Occipital lobe (tissue), 2 donors: Measurements from ENCODE around the gene LCNL1. TPM values are rescaled to one million over a fixed set of nuclear protein-coding genes. Genes with fewer than 3 reads are reported as not detected.

Source experiments
- DNase-seq: peaks from one replicate; lab custom pipeline; 2025; lab: John Stamatoyannopoulos, UW
- total RNA-seq: library from RNA; depleted of rRNA; stranded (reverse); fragments of >200 nt; gene quantifications from one replicate; pipeline ENCODE4 v1.2.3, GENCODE V29; 2014

LCNL1 gene
- 0.16 TPM for total RNA-seq

DNA sequence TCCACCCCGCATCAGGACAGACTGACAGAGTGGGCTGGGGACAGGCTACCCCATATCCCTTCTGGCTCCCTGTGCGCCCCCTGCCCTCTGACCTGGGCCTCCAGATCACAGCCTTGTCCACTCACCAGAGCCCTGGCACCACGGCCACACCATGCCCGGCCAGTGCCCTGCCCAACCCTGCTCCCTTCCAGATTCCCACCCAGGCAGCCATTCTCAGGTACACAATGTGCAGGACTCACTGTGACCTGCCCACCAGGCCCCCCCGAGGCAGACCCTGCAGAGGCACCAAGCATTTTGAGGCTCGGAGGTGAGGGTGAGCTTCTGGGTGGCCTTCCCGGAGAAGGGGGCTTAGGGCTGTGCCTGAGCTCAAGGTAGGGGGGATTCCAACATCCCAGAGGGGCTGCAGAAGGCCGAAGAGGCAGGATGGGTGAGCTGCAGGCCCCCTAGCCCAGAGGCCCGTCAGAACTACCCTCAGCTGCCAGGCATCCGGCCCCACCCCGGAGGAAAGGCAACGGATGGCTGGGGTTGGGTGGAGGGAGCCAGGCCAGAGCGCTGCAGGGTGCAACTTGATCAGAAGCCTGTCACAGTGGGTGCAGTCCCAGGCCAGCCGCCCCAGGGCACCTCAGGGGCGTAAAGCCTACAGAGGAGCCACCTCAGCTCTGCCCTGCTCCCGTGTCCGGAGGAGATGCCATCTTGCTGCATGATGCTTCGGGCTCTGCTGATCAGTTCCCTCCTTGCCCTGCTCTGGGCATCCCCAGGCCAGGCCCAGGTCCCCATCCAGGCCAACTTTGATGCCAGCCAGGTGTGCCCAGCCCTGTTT lies at the start of gene LCNL1:
Gene LCNL1, plus strand, starts transcription at position 762 of the 820 bp plus-strand sequence. CDS start 594 bp downstream, outside the sequence.
- DNase-seq, result peak; percentile 41

DNA sequence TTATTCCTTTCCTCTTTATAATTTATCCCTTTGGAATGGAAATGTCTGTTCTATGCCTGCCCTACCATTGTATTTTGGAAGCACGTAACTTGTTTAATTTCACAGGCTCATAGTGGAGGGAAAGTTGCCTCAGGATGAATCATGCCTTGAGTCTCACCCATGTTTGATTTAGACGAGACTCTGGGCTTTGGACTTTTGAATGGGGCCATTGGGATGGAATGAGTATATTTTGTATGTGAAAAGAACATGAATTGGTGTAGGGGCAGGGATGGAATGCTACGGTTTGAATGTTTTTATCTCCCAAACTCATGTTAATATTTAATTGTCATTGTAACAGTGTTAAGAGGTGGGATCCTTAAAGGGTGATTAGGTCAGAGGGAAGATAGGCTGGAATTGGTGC lies 48.5 kb upstream of the LCNL1 start:
- no peak for DNase-seq

DNA sequence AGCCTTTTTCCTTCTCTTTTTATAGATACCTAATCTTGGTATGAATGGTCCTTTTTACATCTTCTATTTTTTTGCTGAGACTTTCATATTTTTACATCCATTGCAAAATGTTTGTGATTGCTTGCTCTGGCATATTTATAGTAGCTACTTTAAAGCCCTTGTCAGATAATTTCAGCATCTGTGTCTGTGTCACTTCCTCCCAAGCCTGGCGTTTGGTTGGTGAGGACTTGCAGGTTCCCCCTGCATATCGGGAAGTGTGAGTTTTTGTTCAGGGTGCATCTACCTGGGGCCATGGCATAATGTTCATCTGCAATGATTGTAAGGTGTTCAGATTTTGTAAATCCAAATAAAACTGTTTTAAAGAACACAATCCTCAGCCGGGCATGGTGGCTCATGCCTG lies 47.1 kb upstream of the LCNL1 start:
- DNase-seq, result no peak

DNA sequence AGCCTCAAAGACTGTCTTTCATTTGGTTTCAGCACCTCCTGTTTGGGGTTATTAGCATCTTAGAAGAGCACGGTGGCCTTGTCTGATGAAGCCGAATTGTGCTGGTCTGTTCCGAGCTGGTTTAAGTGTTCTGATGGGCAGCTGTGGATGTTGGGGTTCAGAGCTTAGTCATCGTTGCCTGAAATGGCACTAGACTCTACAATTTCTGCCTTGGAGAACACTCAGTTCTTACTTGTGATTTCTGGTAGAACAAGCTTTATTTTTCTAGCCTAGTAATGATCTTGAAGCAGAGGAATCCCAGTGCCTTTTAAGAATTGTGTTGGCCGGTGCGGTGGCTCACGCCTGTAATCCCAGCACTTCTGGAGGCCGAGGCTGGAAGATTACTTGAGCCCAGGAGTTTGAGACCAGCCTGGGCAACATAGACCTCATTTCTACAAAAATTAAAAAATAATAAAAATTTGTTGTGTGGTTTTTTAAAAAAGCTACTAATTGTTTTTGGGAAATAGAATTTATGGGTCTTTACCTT lies 46.1 kb upstream of the LCNL1 start:
- peak; percentile 24 for DNase-seq

DNA sequence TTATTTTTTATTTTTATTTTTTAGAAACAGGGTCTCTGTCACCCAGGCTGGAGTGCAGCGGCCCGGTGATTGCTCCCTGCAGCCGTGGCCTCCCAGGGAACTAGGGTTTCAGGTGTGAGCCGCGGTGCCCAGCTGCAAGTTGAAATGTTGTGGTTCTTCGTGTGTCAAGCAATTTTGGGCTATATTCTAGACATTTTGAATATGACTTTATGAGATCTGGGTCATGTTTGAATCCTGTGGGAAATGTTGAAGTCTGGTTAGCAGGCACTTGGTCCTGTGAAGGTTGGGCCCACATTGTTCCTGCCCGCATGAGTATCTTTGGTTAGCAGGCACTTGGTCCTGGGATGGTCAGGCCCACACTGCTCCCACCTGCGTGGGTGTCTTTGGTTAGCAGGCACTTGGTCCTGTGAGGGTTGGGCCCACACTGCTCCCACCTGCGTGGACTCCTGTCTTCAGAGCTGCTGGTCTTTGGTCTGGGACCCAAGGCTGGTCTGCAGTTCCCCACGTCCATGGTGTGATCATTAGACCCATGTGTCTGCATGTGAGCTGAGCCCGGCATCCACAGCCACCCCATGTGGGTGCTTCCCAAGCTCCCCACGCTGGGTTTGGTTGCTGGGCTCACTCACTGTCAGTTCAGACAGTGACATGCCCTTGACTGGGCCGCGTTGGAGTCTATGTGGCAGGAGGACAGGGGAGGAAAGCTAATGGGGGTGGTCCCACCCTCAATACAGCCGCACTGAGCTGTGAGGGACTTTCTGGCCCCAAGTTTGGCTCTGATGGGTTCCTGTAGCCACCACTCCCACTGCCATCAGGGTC lies 45.4 kb upstream of the LCNL1 start:
- no peak for DNase-seq

DNA sequence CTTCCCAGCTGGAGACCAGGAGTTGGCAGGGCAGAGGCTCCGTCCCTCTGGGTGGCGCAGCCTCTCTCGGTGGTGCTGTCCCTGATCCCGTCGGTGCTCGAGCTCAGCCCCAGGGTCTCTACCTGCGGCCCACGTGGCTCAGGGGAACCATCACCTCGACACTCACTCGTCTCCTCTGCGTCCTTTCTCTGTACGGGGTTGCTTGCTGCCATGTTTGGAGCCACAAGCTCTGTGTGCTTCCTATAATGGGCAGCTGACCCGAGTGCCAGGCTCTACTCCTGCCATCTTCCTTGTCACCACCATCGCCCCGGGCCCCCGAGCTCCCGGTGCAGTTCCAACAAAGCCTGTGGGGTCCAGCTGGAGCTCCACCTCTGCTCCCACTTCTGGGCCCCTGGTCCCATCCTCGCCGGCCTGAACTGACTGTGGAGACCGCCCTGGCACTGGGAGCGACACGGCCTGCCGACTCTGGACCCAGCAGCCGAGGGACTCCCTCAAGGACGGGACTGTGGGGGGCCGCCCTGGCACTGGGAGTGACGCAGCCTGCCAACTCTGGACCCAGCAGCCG lies 43.3 kb upstream of the LCNL1 start:
- no peak for DNase-seq

DNA sequence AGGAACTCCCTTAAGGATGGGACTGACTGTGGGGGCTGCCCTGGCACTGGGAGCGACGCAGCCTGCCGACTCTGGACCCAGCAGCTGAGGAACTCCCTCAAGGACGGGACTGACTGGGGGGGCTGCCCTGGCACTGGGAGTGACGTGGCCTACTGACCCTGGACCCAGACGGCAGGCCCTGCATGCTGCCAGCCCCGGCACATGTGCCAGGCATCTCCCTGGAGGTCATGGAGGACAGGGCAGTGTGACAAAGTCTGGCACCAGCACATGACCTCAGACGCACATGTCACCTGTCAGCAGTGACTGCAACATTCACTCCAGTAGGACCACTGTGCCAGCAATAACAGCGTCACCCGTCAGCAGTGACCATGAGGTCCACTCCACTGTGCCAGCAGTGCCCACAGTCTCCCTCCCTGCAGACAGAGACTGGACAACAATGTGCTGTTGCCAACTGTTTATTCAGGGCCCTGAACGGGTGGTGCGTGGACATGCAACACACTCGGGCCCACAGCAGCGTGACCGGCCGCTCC lies 42.7 kb upstream of the LCNL1 start:
- peak; percentile 44 for DNase-seq

DNA sequence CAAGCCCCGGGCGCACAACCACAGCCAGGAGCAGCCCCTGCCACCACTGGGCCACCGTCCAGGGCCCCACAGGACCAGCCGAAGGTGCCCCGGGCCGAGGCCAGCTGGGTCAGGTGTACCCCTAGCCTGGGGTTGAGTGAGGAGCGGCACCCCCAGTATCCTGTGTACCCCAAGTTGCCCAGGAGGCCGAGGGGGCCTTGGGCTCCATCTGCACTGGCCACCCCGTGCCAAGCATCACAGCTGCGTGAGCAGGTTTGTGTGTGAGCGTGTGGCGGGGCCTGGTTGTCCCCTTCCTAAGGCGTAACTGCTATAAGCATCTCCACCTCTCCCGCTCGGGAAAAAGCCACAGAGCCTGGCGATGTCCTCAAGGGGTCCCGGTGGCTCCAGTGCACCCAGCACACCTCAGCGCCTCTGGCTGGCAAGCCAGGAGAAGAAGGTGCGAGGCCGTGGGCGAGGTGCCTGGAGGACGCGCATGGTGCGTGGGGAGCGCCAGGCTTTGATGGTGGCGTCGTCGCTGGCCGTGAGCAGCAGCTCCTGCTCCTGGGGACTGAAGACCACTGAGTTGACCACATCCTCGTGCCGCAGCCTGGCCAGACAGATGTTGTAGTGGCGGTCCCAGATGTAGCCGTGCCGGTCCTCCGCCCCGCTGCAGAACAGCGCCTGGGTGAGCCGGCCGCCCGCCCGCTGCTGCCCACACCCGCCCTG lies 42.1 kb upstream of the LCNL1 start:
- no peak for DNase-seq

DNA sequence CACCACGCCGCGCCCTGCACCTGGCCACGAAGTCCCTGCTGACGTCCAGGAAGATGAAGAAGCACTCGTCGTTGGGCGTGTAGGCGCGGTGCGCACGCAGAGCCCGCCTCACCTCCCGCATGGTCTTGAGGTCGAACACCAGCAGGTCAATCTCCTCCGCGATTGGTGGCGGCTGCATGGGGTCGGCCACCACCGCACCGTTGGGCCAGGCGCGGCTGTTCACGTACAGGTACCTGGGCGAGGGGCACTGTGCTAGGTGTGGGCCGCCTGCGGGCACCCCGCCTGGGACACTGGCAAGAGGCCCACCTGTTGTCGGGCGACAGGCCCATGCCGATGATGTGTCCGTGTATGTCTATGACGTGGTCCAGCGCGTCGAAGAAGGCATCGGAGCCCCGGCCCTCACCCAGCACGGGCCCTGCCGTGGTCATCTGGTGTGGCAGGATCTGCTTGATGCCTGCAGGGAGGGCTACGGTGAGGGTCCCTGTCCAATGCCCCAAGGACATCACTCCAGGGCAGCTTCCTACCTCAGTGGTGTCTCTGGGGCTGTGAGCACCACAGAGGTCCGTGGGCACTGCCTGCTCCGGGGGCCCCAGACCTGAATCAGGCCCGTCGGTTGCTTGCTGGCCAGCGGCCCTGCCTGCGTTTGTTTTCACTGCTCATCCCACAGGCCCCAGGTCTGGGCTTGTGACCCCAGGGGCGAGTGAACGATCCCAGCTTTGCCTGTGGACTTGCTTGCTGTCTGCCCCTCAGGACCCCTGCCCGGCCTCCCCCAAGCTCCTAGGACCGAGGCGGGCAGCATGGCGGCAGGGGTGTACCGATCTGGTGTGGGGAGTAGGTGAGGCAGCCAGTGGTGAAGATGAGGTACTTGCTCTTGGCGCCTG lies 41.3 kb upstream of the LCNL1 start:
- no peak for DNase-seq

DNA sequence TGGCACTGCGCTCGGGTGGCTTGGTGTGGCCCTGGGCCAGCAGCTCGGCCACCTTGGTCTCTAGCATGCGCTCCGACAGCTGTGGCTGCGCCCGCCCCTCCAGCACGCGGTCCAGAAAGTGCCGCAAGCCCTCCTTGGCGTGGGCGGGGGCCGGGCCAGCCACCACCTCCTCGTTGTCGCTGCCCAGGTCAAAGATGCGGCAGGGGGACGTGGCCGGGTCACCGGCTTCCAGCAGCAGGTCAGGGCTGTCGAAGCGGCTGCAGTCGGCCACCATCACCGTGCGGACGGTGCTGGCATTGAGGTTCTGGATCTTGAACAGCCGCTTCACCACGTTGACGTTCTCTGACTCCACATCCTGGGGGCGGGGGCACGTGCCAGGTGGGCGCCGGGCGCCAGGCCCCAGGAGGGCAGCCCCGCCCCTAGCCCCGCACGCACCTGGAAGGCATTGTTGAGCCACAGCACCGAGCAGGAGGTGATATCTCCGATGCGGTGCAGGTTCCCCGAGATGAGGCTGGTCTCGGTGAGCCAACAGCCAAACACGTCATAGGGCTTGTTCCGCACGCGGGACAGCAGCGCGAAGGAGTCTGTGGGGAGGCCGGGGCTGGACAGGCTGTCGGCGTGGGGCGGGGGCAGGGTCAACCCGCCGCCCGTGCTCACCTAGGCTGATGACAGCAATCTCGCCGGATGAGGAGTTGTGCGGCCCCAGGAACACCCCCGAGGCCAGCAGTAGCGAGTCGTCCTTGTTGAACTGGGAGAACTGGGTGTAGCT lies 40.5 kb upstream of the LCNL1 start:
- no peak for DNase-seq

DNA sequence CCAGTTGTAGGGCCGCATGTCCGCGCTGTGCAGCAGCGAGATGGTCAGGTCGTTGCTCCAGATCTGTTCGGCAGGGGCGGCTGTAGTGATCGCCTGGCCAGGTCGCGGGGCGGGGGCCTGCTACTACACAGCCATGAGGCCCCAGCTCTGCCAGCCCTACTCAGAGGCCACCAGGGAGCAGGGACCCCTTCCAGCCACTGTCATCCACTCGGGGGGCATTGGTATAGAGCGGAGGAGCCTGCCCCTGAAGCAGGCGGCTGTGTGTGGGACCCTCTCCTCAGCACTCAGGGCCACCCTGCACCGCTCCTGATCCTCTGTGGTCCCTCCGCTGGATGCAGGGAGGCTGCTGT lies 39.9 kb upstream of the LCNL1 start:
- DNase-seq, result no peak

DNA sequence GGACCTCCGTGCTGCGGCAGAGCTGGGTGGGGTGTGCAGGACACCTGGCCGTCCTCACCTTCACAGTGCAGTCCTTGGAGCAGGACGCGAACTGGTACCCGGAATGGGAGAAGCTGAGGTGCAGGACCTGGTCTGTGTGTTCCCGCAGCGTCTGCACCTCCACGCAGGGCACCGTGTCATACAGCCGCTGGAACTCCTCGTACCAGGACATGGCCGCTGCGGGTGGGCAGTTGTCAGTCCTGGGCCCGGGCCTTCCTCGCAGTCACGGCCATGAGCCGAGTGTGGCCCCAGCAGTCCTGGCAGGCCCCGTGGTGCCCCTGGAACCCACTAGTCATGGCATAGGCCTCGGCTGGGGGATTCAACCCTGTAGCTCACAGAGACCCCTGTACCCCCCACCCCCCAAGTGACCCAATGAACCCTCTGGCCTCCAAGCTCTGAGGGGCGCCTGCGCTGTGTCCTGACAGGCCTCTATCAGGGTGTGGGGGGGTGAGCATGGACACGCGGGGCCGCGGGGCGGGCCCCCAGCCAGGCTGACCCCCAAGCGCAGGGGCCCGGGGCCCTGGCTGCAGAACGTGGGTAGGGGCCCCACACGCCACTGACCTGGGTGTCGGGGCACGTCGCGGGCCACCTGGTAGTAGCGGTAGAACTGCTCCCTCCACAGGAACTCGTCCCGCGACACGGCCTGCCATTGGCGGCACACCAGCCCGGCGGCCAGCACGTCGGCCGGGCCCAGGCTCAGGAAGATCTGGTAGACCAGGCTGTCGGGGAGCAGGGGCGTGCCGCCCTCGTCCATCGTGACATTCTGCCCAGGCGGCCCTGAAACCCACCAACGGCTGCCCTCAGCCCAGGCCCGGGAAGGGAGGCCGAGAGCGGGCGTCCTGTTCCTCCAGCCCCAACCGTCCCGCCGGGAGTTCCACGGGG lies 39.2 kb upstream of the LCNL1 start:
- DNase-seq, result no peak

DNA sequence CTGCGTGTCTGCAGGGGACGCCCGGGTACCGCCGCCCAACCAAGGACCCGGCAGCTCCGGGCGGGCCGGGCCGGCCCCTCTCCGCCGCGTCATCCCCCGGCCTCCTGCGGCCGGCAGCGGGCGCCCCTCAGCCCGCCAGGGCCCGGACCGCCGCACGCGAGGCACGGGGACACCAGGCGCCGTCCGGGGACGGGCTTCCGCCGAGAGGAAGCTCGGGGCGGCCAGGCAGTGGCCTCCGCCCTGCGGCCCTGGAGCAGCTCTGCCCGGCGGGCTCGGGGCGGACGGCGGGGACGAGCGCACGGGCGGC lies 38.6 kb upstream of the LCNL1 start:
- DNase-seq, result no peak

DNA sequence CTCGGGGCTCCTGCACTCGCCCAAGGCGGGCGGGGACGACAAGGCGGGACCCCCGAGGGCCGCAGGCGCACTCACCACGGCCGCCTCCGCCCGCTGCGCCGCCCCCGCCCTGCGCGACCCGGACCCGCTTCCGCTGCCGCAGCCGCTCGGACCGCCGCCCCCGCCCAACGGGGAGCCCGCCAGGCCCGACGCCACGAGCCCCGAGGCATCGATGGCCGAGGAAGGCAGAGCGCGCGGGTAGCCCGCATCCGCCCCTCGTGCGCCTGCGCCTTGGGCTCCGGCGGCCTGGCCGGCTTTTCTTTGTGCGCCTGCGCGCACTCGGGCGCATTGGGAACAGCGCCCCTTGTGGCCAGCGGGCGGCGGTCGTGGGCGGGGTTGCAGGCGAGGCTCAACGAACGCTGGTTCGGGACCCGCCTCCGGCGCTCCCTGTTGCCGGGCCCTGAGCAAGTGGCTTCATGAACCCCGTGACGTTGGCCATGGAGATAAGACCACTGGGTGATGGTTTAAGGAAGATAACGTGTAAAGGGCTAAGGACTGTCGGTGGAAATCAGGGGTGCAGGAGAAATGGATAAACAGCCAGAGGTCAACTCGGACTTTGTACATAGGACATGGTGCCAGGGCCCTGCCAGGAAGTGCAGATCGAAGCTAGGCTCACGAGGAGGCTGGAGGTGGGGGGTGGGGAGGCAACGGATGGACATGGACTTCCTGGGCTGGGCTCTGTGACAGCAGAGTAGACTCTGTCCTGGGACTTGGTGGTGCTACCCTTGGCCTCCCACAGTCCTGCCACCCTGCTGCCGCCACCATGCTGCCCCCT lies 38.1 kb upstream of the LCNL1 start, which contains the start of the genes C8G and FBXW5:
Gene C8G, plus strand, starts transcription at position 725 of the 814 bp plus-strand sequence. Its CDS starts 78 bp downstream, at position 803.
Gene FBXW5, minus strand, starts transcription at position 220 of the 814 bp plus-strand sequence. CDS start 655 bp downstream, outside the sequence.
- peak; percentile 88 for DNase-seq

DNA sequence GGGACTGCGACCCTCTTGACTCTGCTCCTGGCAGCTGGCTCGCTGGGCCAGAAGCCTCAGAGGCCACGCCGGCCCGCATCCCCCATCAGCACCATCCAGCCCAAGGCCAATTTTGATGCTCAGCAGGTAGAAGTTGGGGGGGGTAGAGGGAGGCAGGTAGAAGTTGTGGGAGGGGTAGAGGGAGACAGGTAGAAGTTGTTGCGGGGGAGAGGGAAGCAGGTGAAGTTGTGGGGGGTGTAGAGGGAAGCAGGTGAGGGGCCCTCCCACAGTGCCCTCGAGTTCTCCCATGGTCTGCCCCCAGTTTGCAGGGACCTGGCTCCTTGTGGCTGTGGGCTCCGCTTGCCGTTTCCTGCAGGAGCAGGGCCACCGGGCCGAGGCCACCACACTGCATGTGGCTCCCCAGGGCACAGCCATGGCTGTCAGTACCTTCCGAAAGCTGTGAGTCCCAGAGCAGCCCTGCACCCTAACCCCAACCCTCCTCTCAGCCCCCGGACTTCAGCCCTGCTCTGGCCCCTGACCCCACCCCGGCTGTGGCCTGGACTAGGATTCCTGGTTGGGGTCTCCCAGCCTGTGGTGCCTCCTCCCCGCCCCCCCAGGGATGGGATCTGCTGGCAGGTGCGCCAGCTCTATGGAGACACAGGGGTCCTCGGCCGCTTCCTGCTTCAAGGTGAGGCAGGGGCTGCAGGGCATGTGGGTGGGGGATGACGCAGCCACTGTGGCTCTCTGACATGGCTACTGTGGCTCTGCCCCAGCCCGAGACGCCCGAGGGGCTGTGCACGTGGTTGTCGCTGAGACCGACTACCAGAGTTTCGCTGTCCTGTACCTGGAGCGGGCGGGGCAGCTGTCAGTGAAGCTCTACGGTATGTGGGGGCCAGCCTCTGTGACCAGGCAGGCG lies 37.2 kb upstream of the LCNL1 start:
- no peak for DNase-seq
